Body of pancreas (tissue), 4 donors: ENCODE results near the gene ARHGAP42.

ENCODE experiments used
- POLR2A ChIP-seq, 3 donors: fragments of 450-650 bp; IDR thresholded peaks; one replicate each; pipeline ENCODE4 v1.6.1; 2016; ENCODE audit warnings: antibody characterized with exemption in 3 of 3, mild to moderate bottlenecking in 2 of 3
- TF ChIP-seq, protein P1 (sequence below), 7 experiments: fragments of 450-650 bp in 4 of 7; fragments of 200-600 bp in 3 of 7; sonication (generic) in 3 of 7; IDR thresholded peaks; one replicate each; pipeline ENCODE4 v1.5.1; 2016 to 2019; ENCODE audit warnings: antibody characterized with exemption in 7 of 7

DNA sequence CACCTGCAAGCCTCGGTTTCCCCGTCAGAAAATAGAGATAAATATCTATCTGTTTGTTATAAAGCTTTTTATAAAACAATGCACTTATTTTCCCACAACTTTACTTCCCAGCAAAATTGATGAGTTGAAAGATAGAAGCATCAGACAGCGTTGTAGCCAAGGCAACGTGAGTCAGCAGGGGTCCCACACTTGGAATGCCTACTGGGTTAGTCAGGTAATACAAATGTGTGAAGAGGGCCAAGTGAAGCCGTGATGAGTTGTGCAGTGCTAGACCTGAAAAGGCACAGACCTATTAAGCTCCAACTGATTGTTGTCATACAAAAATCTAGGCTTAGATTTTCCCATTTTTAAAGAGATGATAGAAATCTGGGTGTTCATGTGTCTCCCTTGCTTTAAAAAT, 323.8 kb downstream of the ARHGAP42 start:
- TF ChIP-seq, protein P1, sequence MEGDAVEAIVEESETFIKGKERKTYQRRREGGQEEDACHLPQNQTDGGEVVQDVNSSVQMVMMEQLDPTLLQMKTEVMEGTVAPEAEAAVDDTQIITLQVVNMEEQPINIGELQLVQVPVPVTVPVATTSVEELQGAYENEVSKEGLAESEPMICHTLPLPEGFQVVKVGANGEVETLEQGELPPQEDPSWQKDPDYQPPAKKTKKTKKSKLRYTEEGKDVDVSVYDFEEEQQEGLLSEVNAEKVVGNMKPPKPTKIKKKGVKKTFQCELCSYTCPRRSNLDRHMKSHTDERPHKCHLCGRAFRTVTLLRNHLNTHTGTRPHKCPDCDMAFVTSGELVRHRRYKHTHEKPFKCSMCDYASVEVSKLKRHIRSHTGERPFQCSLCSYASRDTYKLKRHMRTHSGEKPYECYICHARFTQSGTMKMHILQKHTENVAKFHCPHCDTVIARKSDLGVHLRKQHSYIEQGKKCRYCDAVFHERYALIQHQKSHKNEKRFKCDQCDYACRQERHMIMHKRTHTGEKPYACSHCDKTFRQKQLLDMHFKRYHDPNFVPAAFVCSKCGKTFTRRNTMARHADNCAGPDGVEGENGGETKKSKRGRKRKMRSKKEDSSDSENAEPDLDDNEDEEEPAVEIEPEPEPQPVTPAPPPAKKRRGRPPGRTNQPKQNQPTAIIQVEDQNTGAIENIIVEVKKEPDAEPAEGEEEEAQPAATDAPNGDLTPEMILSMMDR (IDR thresholded peaks at IDR 0.05) = no peak
- no peak for TF ChIP-seq POLR2A (IDR thresholded peaks at IDR 0.05)
